ENCODE measurements around the gene GUK1.

GUK1 gene

DNA sequence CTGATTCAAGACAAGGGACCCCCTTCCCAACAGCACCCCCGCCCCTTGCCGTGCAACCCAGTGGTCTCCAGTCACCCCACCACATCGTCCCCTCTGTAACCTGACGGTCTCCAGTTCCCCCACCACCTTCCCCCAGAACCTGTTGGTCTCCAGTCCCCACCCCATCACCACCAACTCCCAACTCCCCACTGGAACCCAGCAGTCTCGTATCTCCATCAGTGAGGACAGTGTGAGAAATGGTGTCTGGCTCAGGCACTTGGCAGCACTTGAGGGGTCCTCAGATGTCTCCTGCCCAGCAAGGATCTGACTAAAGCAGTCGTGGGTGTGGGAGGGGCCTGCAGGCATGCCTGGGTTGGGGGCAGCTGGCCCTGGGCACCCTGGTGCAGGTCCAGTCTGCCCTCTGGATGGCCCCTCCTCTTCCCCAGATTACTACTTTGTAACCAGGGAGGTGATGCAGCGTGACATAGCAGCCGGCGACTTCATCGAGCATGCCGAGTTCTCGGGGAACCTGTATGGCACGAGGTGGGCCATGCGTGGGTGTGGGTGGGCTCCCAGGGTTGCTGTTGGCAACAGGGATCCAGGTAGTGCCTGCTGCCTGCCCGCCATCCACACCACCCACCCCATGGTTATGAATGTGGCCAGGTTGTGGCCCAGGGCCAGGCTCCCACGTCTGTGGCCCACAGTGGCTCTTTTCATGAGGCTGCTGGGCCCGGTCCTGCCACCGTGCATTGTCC lies 6.5 kb downstream of the GUK1 start:
- TF ChIP-seq EGR1 (IDR thresholded peaks at IDR 0.05), result no peak
- no peak for TF ChIP-seq RAD21 (IDR thresholded peaks at IDR 0.05; ENCODE audit: low read depth)
- no peak for TF ChIP-seq CEBPB (IDR thresholded peaks at IDR 0.05)
- no peak for TF ChIP-seq USF1 (IDR thresholded peaks at IDR 0.05)
- no peak for TF ChIP-seq YY1 (IDR thresholded peaks at IDR 0.05; ENCODE audit: low read depth)
- TF ChIP-seq TCF12 (IDR thresholded peaks at IDR 0.05; ENCODE audit: low read depth), result no peak
- no peak for TF ChIP-seq EP300 (IDR thresholded peaks at IDR 0.05; ENCODE audit: borderline replicate concordance)
- TF ChIP-seq FOXM1 (IDR thresholded peaks at IDR 0.05; ENCODE audit: borderline replicate concordance, low read depth), result no peak
- no peak for TF ChIP-seq MAX (IDR thresholded peaks at IDR 0.05)
- no peak for TF ChIP-seq NFIC (IDR thresholded peaks at IDR 0.05)
- no peak for TF ChIP-seq CREB1 (IDR thresholded peaks at IDR 0.05; ENCODE audit: low read depth)
- no peak for TF ChIP-seq TEAD4 (IDR thresholded peaks at IDR 0.05)
- TF ChIP-seq, protein P1, sequence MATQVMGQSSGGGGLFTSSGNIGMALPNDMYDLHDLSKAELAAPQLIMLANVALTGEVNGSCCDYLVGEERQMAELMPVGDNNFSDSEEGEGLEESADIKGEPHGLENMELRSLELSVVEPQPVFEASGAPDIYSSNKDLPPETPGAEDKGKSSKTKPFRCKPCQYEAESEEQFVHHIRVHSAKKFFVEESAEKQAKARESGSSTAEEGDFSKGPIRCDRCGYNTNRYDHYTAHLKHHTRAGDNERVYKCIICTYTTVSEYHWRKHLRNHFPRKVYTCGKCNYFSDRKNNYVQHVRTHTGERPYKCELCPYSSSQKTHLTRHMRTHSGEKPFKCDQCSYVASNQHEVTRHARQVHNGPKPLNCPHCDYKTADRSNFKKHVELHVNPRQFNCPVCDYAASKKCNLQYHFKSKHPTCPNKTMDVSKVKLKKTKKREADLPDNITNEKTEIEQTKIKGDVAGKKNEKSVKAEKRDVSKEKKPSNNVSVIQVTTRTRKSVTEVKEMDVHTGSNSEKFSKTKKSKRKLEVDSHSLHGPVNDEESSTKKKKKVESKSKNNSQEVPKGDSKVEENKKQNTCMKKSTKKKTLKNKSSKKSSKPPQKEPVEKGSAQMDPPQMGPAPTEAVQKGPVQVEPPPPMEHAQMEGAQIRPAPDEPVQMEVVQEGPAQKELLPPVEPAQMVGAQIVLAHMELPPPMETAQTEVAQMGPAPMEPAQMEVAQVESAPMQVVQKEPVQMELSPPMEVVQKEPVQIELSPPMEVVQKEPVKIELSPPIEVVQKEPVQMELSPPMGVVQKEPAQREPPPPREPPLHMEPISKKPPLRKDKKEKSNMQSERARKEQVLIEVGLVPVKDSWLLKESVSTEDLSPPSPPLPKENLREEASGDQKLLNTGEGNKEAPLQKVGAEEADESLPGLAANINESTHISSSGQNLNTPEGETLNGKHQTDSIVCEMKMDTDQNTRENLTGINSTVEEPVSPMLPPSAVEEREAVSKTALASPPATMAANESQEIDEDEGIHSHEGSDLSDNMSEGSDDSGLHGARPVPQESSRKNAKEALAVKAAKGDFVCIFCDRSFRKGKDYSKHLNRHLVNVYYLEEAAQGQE (IDR thresholded peaks at IDR 0.05; ENCODE audit: low read depth), result no peak
- no peak for TF ChIP-seq ZBTB7A (IDR thresholded peaks at IDR 0.05; ENCODE audit: low read depth)
- no peak for TF ChIP-seq TAF1 (IDR thresholded peaks at IDR 0.05; ENCODE audit: low read depth)

DNA sequence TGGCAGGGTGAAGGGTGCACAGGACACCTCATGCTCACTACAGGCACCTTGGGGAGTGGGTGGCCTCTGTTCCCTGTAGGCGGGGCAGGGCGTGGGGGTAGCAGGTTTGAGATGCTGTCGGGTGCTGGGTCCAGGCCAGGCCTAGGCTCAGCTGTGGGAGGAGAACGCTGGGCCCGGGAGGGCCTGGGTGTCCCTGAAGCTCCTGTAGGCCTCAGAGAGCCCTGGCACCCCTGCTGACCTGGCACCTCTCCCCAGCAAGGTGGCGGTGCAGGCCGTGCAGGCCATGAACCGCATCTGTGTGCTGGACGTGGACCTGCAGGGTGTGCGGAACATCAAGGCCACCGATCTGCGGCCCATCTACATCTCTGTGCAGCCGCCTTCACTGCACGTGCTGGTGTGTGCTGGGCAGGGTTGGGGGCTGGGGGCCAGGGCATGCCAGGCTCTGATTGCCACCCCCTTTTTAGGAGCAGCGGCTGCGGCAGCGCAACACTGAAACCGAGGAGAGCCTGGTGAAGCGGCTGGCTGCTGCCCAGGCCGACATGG lies 7.1 kb downstream of the GUK1 start:
- TF ChIP-seq CREB1 (IDR thresholded peaks at IDR 0.05; ENCODE audit: low read depth), result no peak
- TF ChIP-seq ZBTB7A (IDR thresholded peaks at IDR 0.05; ENCODE audit: low read depth), result no peak
- no peak for TF ChIP-seq FOXM1 (IDR thresholded peaks at IDR 0.05; ENCODE audit: borderline replicate concordance, low read depth)
- TF ChIP-seq TAF1 (IDR thresholded peaks at IDR 0.05; ENCODE audit: low read depth), result no peak
- no peak for TF ChIP-seq USF1 (IDR thresholded peaks at IDR 0.05)
- TF ChIP-seq NFIC (IDR thresholded peaks at IDR 0.05), result no peak
- no peak for TF ChIP-seq EP300 (IDR thresholded peaks at IDR 0.05; ENCODE audit: borderline replicate concordance)
- no peak for TF ChIP-seq CEBPB (IDR thresholded peaks at IDR 0.05)
- TF ChIP-seq, protein P1 (IDR thresholded peaks at IDR 0.05; ENCODE audit: low read depth), result no peak
- no peak for TF ChIP-seq RAD21 (IDR thresholded peaks at IDR 0.05; ENCODE audit: low read depth)
- TF ChIP-seq MAX (IDR thresholded peaks at IDR 0.05), result no peak
- no peak for TF ChIP-seq TCF12 (IDR thresholded peaks at IDR 0.05; ENCODE audit: low read depth)
- TF ChIP-seq EGR1 (IDR thresholded peaks at IDR 0.05), result no peak
- no peak for TF ChIP-seq TEAD4 (IDR thresholded peaks at IDR 0.05)

DNA sequence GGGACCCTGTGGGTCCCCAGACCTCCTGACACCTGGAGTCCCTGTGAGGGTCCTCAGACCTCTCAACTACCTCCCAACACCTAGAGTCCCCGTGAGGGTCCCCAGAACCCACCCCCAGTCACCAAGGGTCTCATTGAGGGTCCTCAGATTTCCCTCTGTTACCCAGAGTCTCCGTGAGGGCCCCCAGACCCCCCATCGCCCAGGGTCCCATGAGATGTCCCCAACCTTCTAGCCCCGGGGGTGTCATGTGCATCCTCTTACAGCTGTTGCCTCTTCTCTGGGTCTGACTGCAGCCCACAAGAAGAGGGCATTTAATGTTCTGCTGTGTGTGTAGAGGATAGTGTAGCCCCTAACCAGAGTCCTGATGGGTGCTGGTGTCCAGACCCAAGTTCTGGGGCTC lies 7.7 kb downstream of the GUK1 start:
- TF ChIP-seq, protein P1 (IDR thresholded peaks at IDR 0.05; ENCODE audit: low read depth), result no peak
- no peak for TF ChIP-seq RAD21 (IDR thresholded peaks at IDR 0.05; ENCODE audit: low read depth)
- no peak for TF ChIP-seq TEAD4 (IDR thresholded peaks at IDR 0.05)
- no peak for TF ChIP-seq EP300 (IDR thresholded peaks at IDR 0.05; ENCODE audit: borderline replicate concordance)
- TF ChIP-seq USF1 (IDR thresholded peaks at IDR 0.05), result no peak
- TF ChIP-seq MAX (IDR thresholded peaks at IDR 0.05), result no peak
- TF ChIP-seq TAF1 (IDR thresholded peaks at IDR 0.05; ENCODE audit: low read depth), result no peak
- no peak for TF ChIP-seq TCF12 (IDR thresholded peaks at IDR 0.05; ENCODE audit: low read depth)
